BLaER1 treated with 17β-estradiol and CSF1 and Interleukin-3, amounts not matched to agents 10 nM and 100 nM (cell line): Measurements from ENCODE around the gene TRAT1.
"Not testable (repeated sequence)": the region's sequence is repeated elsewhere in the genome, so short reads cannot be mapped to it uniquely, and the experiment has no call there.

Experiments used
- H3K27ac ChIP-seq, 11 experiments: shearing (Covaris generic); formaldehyde crosslinking; 2 replicates each; pipeline ENCODE4 v1.8.1; 2022
- H3K27me3 ChIP-seq, 11 experiments: shearing (Covaris generic); formaldehyde crosslinking; 2 replicates each; pipeline ENCODE4 v1.8.1; 2022
- H3K36me3 ChIP-seq, 11 experiments: shearing (Covaris generic); formaldehyde crosslinking; 2 replicates each; pipeline ENCODE4 v1.8.1; 2022
- H3K4me1 ChIP-seq, 10 experiments: shearing (Covaris generic); formaldehyde crosslinking; 2 replicates each; pipeline ENCODE4 v1.8.1; 2022
- H3K4me2 ChIP-seq, 11 experiments: shearing (Covaris generic); formaldehyde crosslinking; 2 replicates each; pipeline ENCODE4 v1.8.1; 2022
- H3K4me3 ChIP-seq, 10 experiments: shearing (Covaris generic); formaldehyde crosslinking; 2 replicates each; pipeline ENCODE4 v1.8.1; 2022
- H3K9ac ChIP-seq, 11 experiments: shearing (Covaris generic); formaldehyde crosslinking; 2 replicates each; pipeline ENCODE4 v1.8.1; 2022
- H3K9me3 ChIP-seq, 11 experiments: shearing (Covaris generic); formaldehyde crosslinking; replicated peaks in 1 of 11; 2 replicates each; pipeline ENCODE4 v1.8.1; 2022
- H4K20me1 ChIP-seq, 11 experiments: shearing (Covaris generic); formaldehyde crosslinking; 2 replicates each; pipeline ENCODE4 v1.8.1; 2022
- Cebpa-rat ChIP-seq, 11 experiments: shearing (Covaris generic); IDR thresholded peaks; 2 replicates each; pipeline ENCODE4 v1.8.1; 2022

The TRAT1 gene

GRCh38 chr3:108823227-108823626, 641 bp downstream of the TRAT1 start:
- Histone ChIP-seq H3K36me3 (no peaks in the 10 kb centered on the region), H4K20me1 (no peaks in the 10 kb centered on the region), H3K9me3 (no peaks in the 10 kb centered on the region), H3K4me2 (no peak overlapping the region), H3K27me3 (no peaks in the 10 kb centered on the region), H3K4me1 (peaks cover 0 to 9% (median 0%) of the 10 kb centered on the region in 10 experiments; a peak in 6 of 20 replicates), H3K9ac (no peak overlapping the region), H3K4me3 (no peak overlapping the region), H3K27ac (no peak overlapping the region)
- no peak for TF ChIP-seq Cebpa-rat (IDR thresholded peaks at IDR 0.05)

GRCh38 chr3:108823803-108824202, 1.2 kb downstream of the TRAT1 start:
- H3K4me3 ChIP-seq, H3K9ac ChIP-seq, H3K4me2 ChIP-seq, H3K4me1 ChIP-seq, H3K9me3 ChIP-seq, H3K27ac ChIP-seq, H4K20me1 ChIP-seq, H3K27me3 ChIP-seq, H3K36me3 ChIP-seq: not testable (repeated sequence)

GRCh38 chr3:108826309-108827187, 4.0 kb downstream of the TRAT1 start:
- no peaks in the 10 kb centered on the region for H3K9me3 ChIP-seq
- no peak overlapping the region for H3K27ac ChIP-seq
- H3K4me2 ChIP-seq: no peak overlapping the region
- no peaks in the 10 kb centered on the region for H3K27me3 ChIP-seq
- H3K4me3 ChIP-seq: no peak overlapping the region
- H4K20me1 ChIP-seq: no peaks in the 10 kb centered on the region
- no peak overlapping the region for H3K9ac ChIP-seq
- H3K4me1 ChIP-seq: peaks cover 0 to 9% (median 0%) of the 10 kb centered on the region in 10 experiments; a peak in 6 of 20 replicates
- no peaks in the 10 kb centered on the region for H3K36me3 ChIP-seq
- TF ChIP-seq Cebpa-rat (IDR thresholded peaks at IDR 0.05): no peak

- H3K4me3 ChIP-seq: no peak overlapping the region
- H3K4me1 ChIP-seq: no peaks in the 10 kb centered on the region
- no peaks in the 10 kb centered on the region for H3K36me3 ChIP-seq
- H3K27ac ChIP-seq: no peak overlapping the region
- no peaks in the 10 kb centered on the region for H3K9me3 ChIP-seq
- TF ChIP-seq Cebpa-rat (IDR thresholded peaks at IDR 0.05): no peak
- no peaks in the 10 kb centered on the region for H3K27me3 ChIP-seq
- H3K9ac ChIP-seq: no peak overlapping the region
- H4K20me1 ChIP-seq: no peaks in the 10 kb centered on the region
- no peak overlapping the region for H3K4me2 ChIP-seq
Measured at GRCh38 chr3:108830381-108830780, 7.8 kb downstream of the TRAT1 start.

- Histone ChIP-seq H3K36me3 (no peaks in the 10 kb centered on the region), H3K9ac (no peak overlapping the region), H4K20me1 (no peaks in the 10 kb centered on the region), H3K27ac (no peak overlapping the region), H3K9me3 (no peaks in the 10 kb centered on the region), H3K4me3 (no peak overlapping the region), H3K4me1 (no peaks in the 10 kb centered on the region), H3K4me2 (no peak overlapping the region), H3K27me3 (no peaks in the 10 kb centered on the region)
- TF ChIP-seq Cebpa-rat (IDR thresholded peaks at IDR 0.05): no peak
Measured at GRCh38 chr3:108830991-108831614, 8.5 kb downstream of the TRAT1 start.

- TF ChIP-seq Cebpa-rat (IDR thresholded peaks at IDR 0.05): no peak
- H3K27ac ChIP-seq: no peak overlapping the region
Measured at GRCh38 chr3:108833611-108834010, 11.0 kb downstream of the TRAT1 start.

GRCh38 chr3:108834551-108834950, 12.0 kb downstream of the TRAT1 start:
- Histone ChIP-seq H3K27ac (no peak overlapping the region), H3K4me3 (no peak overlapping the region), H3K9me3 (no peaks in the 10 kb centered on the region), H3K4me1 (no peaks in the 10 kb centered on the region), H3K9ac (no peak overlapping the region), H3K27me3 (no peaks in the 10 kb centered on the region), H4K20me1 (no peaks in the 10 kb centered on the region), H3K36me3 (no peaks in the 10 kb centered on the region), H3K4me2 (no peak overlapping the region)
- no peak for TF ChIP-seq Cebpa-rat (IDR thresholded peaks at IDR 0.05)

More at GRCh38 chr3:108833611-108834010, 11.0 kb downstream of the TRAT1 start:
- Histone ChIP-seq H3K9me3 (no peaks in the 10 kb centered on the region), H3K4me2 (no peak overlapping the region), H3K36me3 (no peaks in the 10 kb centered on the region), H3K4me3 (no peak overlapping the region), H3K4me1 (no peaks in the 10 kb centered on the region), H4K20me1 (no peaks in the 10 kb centered on the region), H3K9ac (no peak overlapping the region), H3K27me3 (no peaks in the 10 kb centered on the region)

GRCh38 chr3:108835101-108835500, 12.5 kb downstream of the TRAT1 start:
- Histone ChIP-seq H3K36me3 (no peaks in the 10 kb centered on the region), H3K4me3 (no peak overlapping the region), H3K4me2 (no peak overlapping the region), H3K4me1 (no peaks in the 10 kb centered on the region), H3K27me3 (no peaks in the 10 kb centered on the region), H4K20me1 (no peaks in the 10 kb centered on the region), H3K27ac (no peak overlapping the region), H3K9me3 (no peaks in the 10 kb centered on the region), H3K9ac (no peak overlapping the region)
- TF ChIP-seq Cebpa-rat (IDR thresholded peaks at IDR 0.05): no peak

GRCh38 chr3:108838436-108838835, 15.8 kb downstream of the TRAT1 start:
- H3K36me3 ChIP-seq: no peaks in the 10 kb centered on the region
- H3K27ac ChIP-seq: no peak overlapping the region
- no peak for TF ChIP-seq Cebpa-rat (IDR thresholded peaks at IDR 0.05)
- no peaks in the 10 kb centered on the region for H3K4me1 ChIP-seq
- no peaks in the 10 kb centered on the region for H3K27me3 ChIP-seq
- no peaks in the 10 kb centered on the region for H3K9me3 ChIP-seq
- H3K9ac ChIP-seq: no peak overlapping the region
- H3K4me3 ChIP-seq: no peak overlapping the region
- H3K4me2 ChIP-seq: no peak overlapping the region
- no peaks in the 10 kb centered on the region for H4K20me1 ChIP-seq
